Measurements from ENCODE around the gene SEC14L6. TPM values are rescaled to one million over a fixed set of nuclear protein-coding genes. Genes with fewer than 3 reads are reported as not detected.

SEC14L6 gene
- polyA plus RNA-seq, 1 experiment, result 0.09 TPM

- Histone ChIP-seq H3K27me3 (ENCODE audit: control insufficient read depth, insufficient read depth, low read length) (peaks cover 8% of the 10 kb centered on the region), H3K4me3 (ENCODE audit: low read depth, low read length) (no peak overlapping the region), H3K36me3 (ENCODE audit: control insufficient read depth, insufficient read depth, low read length) (no peaks in the 10 kb centered on the region)
- TF ChIP-seq CTCF (IDR thresholded peaks at IDR 0.05; ENCODE audit: insufficient read depth, low read depth, low read length), result no peak
- DNase-seq (ENCODE audit: low read depth), result no peak
- ChIA-PET CTCF (interaction anchor here (1.0 to 1.4 kb wide), 2 partner anchors 12 to 24 kb away, joined by 3 to 6 read pairs; no protein-coding TSS in a partner anchor), POLR2A (no interaction called here)
Measured at GRCh38 chr22:30508216-30508615, 38.3 kb downstream of the SEC14L6 start.

- ChIA-PET CTCF (interaction anchor here (1.0 to 1.4 kb wide), 2 partner anchors 12 to 23 kb away, joined by 3 to 6 read pairs; no protein-coding TSS in a partner anchor), POLR2A (no interaction called here)
- DNase-seq (ENCODE audit: low read depth), result no peak
- H3K4me3 ChIP-seq (ENCODE audit: low read depth, low read length), result no peak overlapping the region
- peaks cover 10% of the 10 kb centered on the region for H3K27me3 ChIP-seq (ENCODE audit: control insufficient read depth, insufficient read depth, low read length)
- no peaks in the 10 kb centered on the region for H3K36me3 ChIP-seq (ENCODE audit: control insufficient read depth, insufficient read depth, low read length)
- no peak for TF ChIP-seq CTCF (IDR thresholded peaks at IDR 0.05; ENCODE audit: insufficient read depth, low read depth, low read length)
Measured at GRCh38 chr22:30507670-30508069, 38.9 kb downstream of the SEC14L6 start.

- Histone ChIP-seq H3K36me3 (ENCODE audit: control insufficient read depth, insufficient read depth, low read length) (no peaks in the 10 kb centered on the region), H3K27me3 (ENCODE audit: control insufficient read depth, insufficient read depth, low read length) (peaks cover 10% of the 10 kb centered on the region), H3K4me3 (ENCODE audit: low read depth, low read length) (no peak overlapping the region)
- DNase-seq (ENCODE audit: low read depth), result no peak
- ChIA-PET CTCF (interaction anchor here (0.9 kb wide), 1 partner anchor 70 kb away, joined by 4 read pairs; no protein-coding TSS in a partner anchor), POLR2A (no interaction called here)
- no peak for TF ChIP-seq CTCF (IDR thresholded peaks at IDR 0.05; ENCODE audit: insufficient read depth, low read depth, low read length)
Measured at GRCh38 chr22:30506507-30506968, 40.0 kb downstream of the SEC14L6 start.

- ChIA-PET POLR2A (no interaction called here), CTCF (interaction anchor here (1.2 to 1.4 kb wide), 2 partner anchors 19 to 32 kb away, joined by 3 to 5 read pairs; no protein-coding TSS in a partner anchor)
- TF ChIP-seq CTCF (IDR thresholded peaks at IDR 0.05; ENCODE audit: insufficient read depth, low read depth, low read length), result no peak
- Histone ChIP-seq H3K4me3 (ENCODE audit: low read depth, low read length) (no peak overlapping the region), H3K27me3 (ENCODE audit: control insufficient read depth, insufficient read depth, low read length) (peaks cover 10% of the 10 kb centered on the region), H3K36me3 (ENCODE audit: control insufficient read depth, insufficient read depth, low read length) (no peaks in the 10 kb centered on the region)
- no peak for DNase-seq (ENCODE audit: low read depth)
Measured at GRCh38 chr22:30503551-30503950, 43.0 kb downstream of the SEC14L6 start.

GRCh38 chr22:30502911-30503310 lies 43.6 kb downstream of the SEC14L6 start:
- DNase-seq (ENCODE audit: low read depth), result no peak
- H3K27me3 ChIP-seq (ENCODE audit: control insufficient read depth, insufficient read depth, low read length), result peaks cover 10% of the 10 kb centered on the region
- TF ChIP-seq CTCF (IDR thresholded peaks at IDR 0.05; ENCODE audit: insufficient read depth, low read depth, low read length), result no peak
- no peaks in the 10 kb centered on the region for H3K36me3 ChIP-seq (ENCODE audit: control insufficient read depth, insufficient read depth, low read length)
- POLR2A ChIA-PET, result no interaction called here
- H3K4me3 ChIP-seq (ENCODE audit: low read depth, low read length), result no peak overlapping the region
- CTCF ChIA-PET, result interaction anchor here (0.9 to 1.4 kb wide), 3 partner anchors 18 to 33 kb away, joined by 3 to 5 read pairs (median 3); no protein-coding TSS in a partner anchor

All from BJ (cell line).